Heart left ventricle (tissue), 16 donors: ENCODE results near the gene C16orf92. TPM values are rescaled to one million over a fixed set of nuclear protein-coding genes. Genes with fewer than 3 reads are reported as not detected.

Experiments
- ATAC-seq, 4 donors: fragments of 200-7000 bp; cut with Tn5 transposase; one replicate each; pipeline ENCODE4 v1.9.1; 2020 to 2022; ENCODE audit warnings: moderate library complexity in 4 of 4, mild to moderate bottlenecking in 3 of 4, moderate number of reproducible peaks in 1 of 4
- DNase-seq, 5 donors: peaks; one replicate each; pipeline ENCODE4 v3.0.0-alpha.2; 2020
- H3K27ac ChIP-seq, 12 donors: fragments of 200-600 bp; sonication (generic) in 4 of 12; one replicate each; pipeline versions ENCODE4 v1.5.0 to v1.8.0; 2016 to 2022; ENCODE audit warnings: mild to moderate bottlenecking in 2 of 12
- H3K27me3 ChIP-seq, 9 donors: fragments of 200-600 bp; sonication (generic) in 2 of 9; one replicate each; pipeline versions ENCODE4 v1.5.1 to v1.8.0; 2016 to 2022; ENCODE audit warnings: mild to moderate bottlenecking in 3 of 9
- H3K36me3 ChIP-seq, 9 donors: fragments of 200-600 bp; sonication (generic) in 2 of 9; one replicate each; pipeline versions ENCODE4 v1.5.0 to v1.8.0; 2018 to 2022; ENCODE audit warnings: mild to moderate bottlenecking in 2 of 9
- H3K4me1 ChIP-seq, 12 donors: fragments of 200-600 bp; sonication (generic) in 4 of 12; one replicate each; pipeline versions ENCODE4 v1.5.0 to v1.8.0; 2016 to 2022; ENCODE audit warnings: mild to moderate bottlenecking in 3 of 12
- H3K4me3 ChIP-seq, 12 donors: fragments of 200-600 bp; sonication (generic) in 4 of 12; one replicate each; pipeline versions ENCODE4 v1.5.0 to v1.8.0; 2017 to 2022; ENCODE audit warnings: mild to moderate bottlenecking in 9 of 12, moderate library complexity in 4 of 12
- H3K9me3 ChIP-seq, 12 donors: fragments of 200-600 bp; sonication (generic) in 4 of 12; one replicate each; pipeline versions ENCODE4 v1.5.0 to v1.8.0; 2016 to 2022; ENCODE audit warnings: mild to moderate bottlenecking in 1 of 12
- CTCF ChIP-seq, 12 donors: fragments of 200-600 bp; sonication (generic) in 4 of 12; IDR thresholded peaks; one replicate each; pipeline versions ENCODE4 v1.5.0 to v1.8.0; 2018 to 2022; ENCODE audit warnings: antibody characterized with exemption in 12 of 12, mild to moderate bottlenecking in 5 of 12
- POLR2A ChIP-seq, 2 donors: fragments of 450-650 bp; IDR thresholded peaks; one replicate each; pipeline ENCODE4 v1.6.1; 2017; ENCODE audit warnings: antibody characterized with exemption in 2 of 2, mild to moderate bottlenecking in 2 of 2, moderate library complexity in 2 of 2
- WGBS, 4 donors: extraction: QIAGEN DNeasy Blood & Tissue Kit in 2 of 4; methylation state at CpG; one replicate each; pipeline versions ENCODE4 v1.1.5 to v1.1.7; 2013 to 2018; 5-methylcytosine and 5-hydroxymethylcytosine counted together
- intact Hi-C, 10 donors: fragments of 100-400 bp; cut with DNase I; formaldehyde crosslinking; loops; one replicate each; pipeline versions ENCODE4 v1.11.1 to v1.14.2; 2022
- polyA plus RNA-seq, 2 donors: library from polyadenylated mRNA; stranded (reverse); fragments of 200-250 nt; gene quantifications; one replicate each; pipeline ENCODE4 v1.2.3, GENCODE V29; 2013
- total RNA-seq, 9 donors: library from RNA; depleted of rRNA in 2 of 9; stranded (reverse); fragments of >200 nt in 2 of 9; fragmentation: NEBNext Ultra II Directional in 3 of 9; extraction: Animal tissue kit (Norgen Biotek cat#: 25700) in 3 of 9; gene quantifications; one replicate each; pipeline versions ENCODE4 v1.1.0 to v1.2.4, GENCODE V29; 2016 to 2023
- donor health status: ischemic (EF 13 %, LVEDD 7.1; RV severe dilation, severe dysfunction).
- donor health status: healthy with polysubstance abuse.
- donor health status: DM: no; HTN: yes; CAD: no.
- donor health status: DM: no; HTN: no; CAD: no.
- donor health status: ischemic (EF 25% LVEDD 6.9; RV normal size, moderate dysfunction).
- donor health status: ischemic (EF 25% LVEDD 5.7; RV mildly dilated, moderate dysfunction).
- donor health status: healthy.
- donor health status: DM: yes; HTN: yes; CAD: no.
- donor health status: ischemic (EF 35%, LVEDD 5.7; RV mildly dilated, moderate dysfunction).
- donor health status: nonischemic (EF 11% LVEDD 7.7; RV severe dilation, severe dysfunction).
- donor health status: DM: yes; HTN: yes; CAD: no.
- donor health status: PGD.
- donor health status: ischemic (EF 29% LVEDD 5.4; RV normal size, mild dysfunction).
- donor health status: nonischemic (EF 23%, LVEDD 6.1; RV moderate dilation, normal function).

The C16orf92 gene
- total and polyA plus RNA-seq, 11 donors = not detected

GRCh38 chr16:29989111-29989858 is 33.7 kb upstream of the C16orf92 start:
- H3K9me3 ChIP-seq = no peaks in the 10 kb centered on the region
- no peak for TF ChIP-seq CTCF (IDR thresholded peaks at IDR 0.05)
- TF ChIP-seq POLR2A (IDR thresholded peaks at IDR 0.05) = no peak
- H3K4me3 ChIP-seq = no peak overlapping the region
- 84 to 89% (median 86%) methylated on average over 23 of the region's 23 CpGs for WGBS, 4 donors
- no peak overlapping the region for H3K27ac ChIP-seq
- H3K36me3 ChIP-seq = peaks cover 6 to 97% (median 94%) of the 10 kb centered on the region in 9 donors
- ATAC-seq (no peak), DNase-seq (no peak)
- intact Hi-C loops = no loop called here
- H3K27me3 ChIP-seq = no peaks in the 10 kb centered on the region
- peaks cover 0 to 14% (median 3%) of the 10 kb centered on the region in 12 donors for H3K4me1 ChIP-seq

GRCh38 chr16:29990034-29990433 is 33.0 kb upstream of the C16orf92 start:
- no peak for ATAC-seq
- H3K4me3 ChIP-seq = no peak overlapping the region
- peaks cover 0 to 21% (median 10%) of the 10 kb centered on the region in 12 donors for H3K4me1 ChIP-seq
- intact Hi-C loops = loop anchor here in 3 of 10 donors (2.0 to 10.0 kb wide), 3 partner anchors 13 to 185 kb away; partner anchors contain the start of genes MAZ (in 1 of the 3), PAGR1 (in 1 of the 3) and PRRT2 (in 1 of the 3)
- no peak overlapping the region for H3K27ac ChIP-seq
- WGBS, 4 donors = 89 to 95% (median 93%) methylated on average over 2 of the region's 2 CpGs
- TF ChIP-seq POLR2A (IDR thresholded peaks at IDR 0.05) (no peak), CTCF (IDR thresholded peaks at IDR 0.05) (no peak)
- no peaks in the 10 kb centered on the region for H3K27me3 ChIP-seq
- no peaks in the 10 kb centered on the region for H3K9me3 ChIP-seq
- no peak for DNase-seq
- peaks cover 6 to 90% (median 87%) of the 10 kb centered on the region in 9 donors for H3K36me3 ChIP-seq

GRCh38 chr16:29990883-29991570 is 32.0 kb upstream of the C16orf92 start:
- ATAC-seq = no peak
- no peak for DNase-seq
- H3K27ac ChIP-seq = peak overlapping the region in 1 of 12 donors; percentile 17
- 92 to 97% (median 92%) methylated on average over 5 to 35 of the region's 35 CpGs for WGBS, 4 donors
- H3K4me1 ChIP-seq = peaks cover 0 to 21% (median 11%) of the 10 kb centered on the region in 12 donors
- TF ChIP-seq POLR2A (IDR thresholded peaks at IDR 0.05) (no peak), CTCF (IDR thresholded peaks at IDR 0.05) (no peak)
- intact Hi-C loops = loop anchor here in 3 of 10 donors (2.0 to 10.0 kb wide), 3 partner anchors 14 to 186 kb away; partner anchors contain the start of genes MAZ (in 1 of the 3), PAGR1 (in 1 of the 3) and PRRT2 (in 1 of the 3)
- H3K27me3 ChIP-seq = no peaks in the 10 kb centered on the region
- peaks cover 0 to 80% (median 77%) of the 10 kb centered on the region in 9 donors for H3K36me3 ChIP-seq
- H3K4me3 ChIP-seq = no peak overlapping the region
- H3K9me3 ChIP-seq = no peaks in the 10 kb centered on the region

- Histone ChIP-seq H3K9me3 (no peaks in the 10 kb centered on the region), H3K27ac (peak overlapping the region in 1 of 12 donors; percentile 17), H3K36me3 (peaks cover 0 to 75% (median 72%) of the 10 kb centered on the region in 9 donors), H3K4me1 (peaks cover 0 to 23% (median 12%) of the 10 kb centered on the region in 12 donors), H3K4me3 (no peak overlapping the region), H3K27me3 (no peaks in the 10 kb centered on the region)
- intact Hi-C loops = loop anchor here in 3 of 10 donors (2.0 to 10.0 kb wide), 3 partner anchors 15 to 187 kb away; partner anchors contain the start of genes MAZ (in 1 of the 3), PAGR1 (in 1 of the 3) and PRRT2 (in 1 of the 3)
- TF ChIP-seq CTCF (IDR thresholded peaks at IDR 0.05) = no peak
- no peak for TF ChIP-seq POLR2A (IDR thresholded peaks at IDR 0.05)
- 74 to 85% (median 79%) methylated on average over 5 of the region's 5 CpGs for WGBS, 4 donors
- DNase-seq (no peak), ATAC-seq (no peak)
Measured at GRCh38 chr16:29991571-29991904, 31.5 kb upstream of the C16orf92 start.
